Stimulated activated CD8-positive, alpha-beta memory T cell treated with anti-CD3 and anti-CD28 coated beads, Interleukin-7, amount 100 ng/mL, for 48 hours (primary cell): ENCODE measurements around the gene ERICH6.
"Not testable (repeated sequence)": the region's sequence is repeated elsewhere in the genome, so short reads cannot be mapped to it uniquely, and the experiment has no call there.

Experiments
- DNase-seq, 2 donors: peaks; one replicate each; pipeline ENCODE4 v3.0.0-alpha.2; 2020; ENCODE audit warnings: low read depth in 1 of 2; ENCODE audit errors: extremely low read depth in 1 of 2

The ERICH6 gene

GRCh38 chr3:150623945-150624344, 79.8 kb downstream of the ERICH6 start:
- no peak for DNase-seq

GRCh38 chr3:150622955-150623354, 80.8 kb downstream of the ERICH6 start:
- not testable (repeated sequence) for DNase-seq

- DNase-seq: no peak
Measured at GRCh38 chr3:150620002-150620689, 83.6 kb downstream of the ERICH6 start.

GRCh38 chr3:150613709-150614480, 89.8 kb downstream of the ERICH6 start:
- no peak for DNase-seq

GRCh38 chr3:150613034-150613433, 90.7 kb downstream of the ERICH6 start:
- DNase-seq: no peak

- no peak for DNase-seq
Measured at GRCh38 chr3:150612494-150612893, 91.2 kb downstream of the ERICH6 start.

GRCh38 chr3:150611666-150612065, 92.1 kb downstream of the ERICH6 start:
- DNase-seq: no peak

- DNase-seq: no peak
Measured at GRCh38 chr3:150610785-150611184, 92.9 kb downstream of the ERICH6 start.

- DNase-seq: no peak
Measured at GRCh38 chr3:150609988-150610387, 93.7 kb downstream of the ERICH6 start.
